Loucy (cell line): ENCODE measurements around the gene CCDC177.

ENCODE experiments used
- EZH2phosphoT487 ChIP-seq: fragments of 200-600 bp; IDR thresholded peaks from 2 replicates; pipeline ENCODE4 v1.6.1; 2018; ENCODE audit warnings: antibody characterized with exemption, mild to moderate bottlenecking, moderate library complexity, borderline replicate concordance
- TF ChIP-seq, protein P1 (sequence below): fragments of 200-600 bp; sonication (generic); conservative IDR thresholded peaks from 2 replicates; pipeline ENCODE4 v1.5.1; 2014; ENCODE audit warnings: mild to moderate bottlenecking, antibody characterized with exemption, low read length

GRCh38 chr14:69612783-69613130, 38.1 kb upstream of the CCDC177 start:
- TF ChIP-seq, protein P1, sequence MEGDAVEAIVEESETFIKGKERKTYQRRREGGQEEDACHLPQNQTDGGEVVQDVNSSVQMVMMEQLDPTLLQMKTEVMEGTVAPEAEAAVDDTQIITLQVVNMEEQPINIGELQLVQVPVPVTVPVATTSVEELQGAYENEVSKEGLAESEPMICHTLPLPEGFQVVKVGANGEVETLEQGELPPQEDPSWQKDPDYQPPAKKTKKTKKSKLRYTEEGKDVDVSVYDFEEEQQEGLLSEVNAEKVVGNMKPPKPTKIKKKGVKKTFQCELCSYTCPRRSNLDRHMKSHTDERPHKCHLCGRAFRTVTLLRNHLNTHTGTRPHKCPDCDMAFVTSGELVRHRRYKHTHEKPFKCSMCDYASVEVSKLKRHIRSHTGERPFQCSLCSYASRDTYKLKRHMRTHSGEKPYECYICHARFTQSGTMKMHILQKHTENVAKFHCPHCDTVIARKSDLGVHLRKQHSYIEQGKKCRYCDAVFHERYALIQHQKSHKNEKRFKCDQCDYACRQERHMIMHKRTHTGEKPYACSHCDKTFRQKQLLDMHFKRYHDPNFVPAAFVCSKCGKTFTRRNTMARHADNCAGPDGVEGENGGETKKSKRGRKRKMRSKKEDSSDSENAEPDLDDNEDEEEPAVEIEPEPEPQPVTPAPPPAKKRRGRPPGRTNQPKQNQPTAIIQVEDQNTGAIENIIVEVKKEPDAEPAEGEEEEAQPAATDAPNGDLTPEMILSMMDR: peak; percentile 41
- TF ChIP-seq EZH2phosphoT487: no peak
